Ramos (cell line): ENCODE results near the gene F11R.
"Not testable (repeated sequence)": the region's sequence is repeated elsewhere in the genome, so short reads cannot be mapped to it uniquely, and the experiment has no call there.

Experiments
- in situ Hi-C: fragments of 300-500 bp; cut with MboI; formaldehyde crosslinking; loops from one replicate; pipeline ENCODE4 v1.14.3; 2022; ENCODE audit warnings: low sequenced_read_pairs; ENCODE audit not compliant: unreplicated experiment

F11R gene

DNA sequence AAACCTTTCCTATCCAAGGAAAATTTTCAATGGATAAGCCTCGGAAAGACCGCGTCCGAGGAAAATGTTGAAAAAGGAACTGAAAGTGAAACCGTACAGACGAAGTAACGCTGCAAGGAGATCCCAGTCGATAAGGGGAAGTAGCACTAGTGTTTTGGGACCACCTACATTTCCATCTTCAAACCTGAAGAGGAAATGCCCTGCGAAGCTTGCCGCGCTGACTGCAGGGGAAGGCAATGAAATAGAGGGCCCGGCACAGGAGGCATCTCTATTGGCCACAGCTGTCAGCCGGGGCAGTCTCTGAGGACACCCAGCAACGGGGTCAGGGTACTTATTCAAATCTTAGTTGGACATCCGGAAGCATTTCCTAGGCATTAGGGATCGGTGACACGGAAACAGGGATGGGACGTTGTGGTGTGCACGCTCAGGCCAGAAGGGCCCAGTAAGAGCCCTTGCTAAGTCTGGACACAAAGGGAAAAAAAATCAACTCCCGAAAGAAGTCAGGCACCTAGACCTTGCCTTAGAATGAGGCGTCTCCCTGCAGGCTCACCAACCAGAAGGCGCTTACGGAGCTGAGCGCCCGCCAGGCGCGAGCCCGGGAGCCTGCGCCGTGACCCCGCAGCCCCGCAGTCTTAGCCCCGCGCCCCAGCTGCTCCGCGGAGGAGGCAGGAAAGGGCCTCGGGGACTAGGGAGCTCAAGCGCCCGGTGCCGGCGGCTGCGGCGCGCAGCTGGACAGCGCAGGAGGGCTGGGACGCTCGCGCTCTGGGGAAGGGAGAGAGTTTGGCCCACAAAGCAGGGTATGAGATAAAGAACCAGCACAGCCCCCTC lies 24.2 kb upstream of the F11R start:
- in situ Hi-C loops, result loop anchor here (25.0 kb wide), 1 partner anchor 667 kb away; the partner anchor contains the start of genes FCRLA and FCRLB

DNA sequence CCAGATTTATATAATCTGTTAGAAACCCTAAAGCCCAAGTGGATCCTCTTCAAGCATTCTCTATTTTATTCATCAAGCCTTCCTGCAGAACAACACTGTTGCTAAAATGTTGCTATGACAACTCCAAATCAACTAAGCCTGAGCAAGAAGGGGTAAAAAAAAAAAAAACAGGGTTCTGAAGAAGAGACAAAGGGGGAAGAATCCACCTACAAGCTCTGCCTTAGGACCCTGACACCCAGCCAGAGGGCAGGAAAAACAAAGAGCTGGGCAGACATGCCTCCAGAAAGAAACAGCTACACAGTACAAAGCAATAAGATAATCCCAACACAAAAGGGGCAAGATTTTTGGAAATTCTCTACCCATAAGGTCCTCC lies 23.6 kb upstream of the F11R start:
- in situ Hi-C loops, result loop anchor here (25.0 kb wide), 1 partner anchor 668 kb away; the partner anchor contains the start of genes FCRLA and FCRLB

DNA sequence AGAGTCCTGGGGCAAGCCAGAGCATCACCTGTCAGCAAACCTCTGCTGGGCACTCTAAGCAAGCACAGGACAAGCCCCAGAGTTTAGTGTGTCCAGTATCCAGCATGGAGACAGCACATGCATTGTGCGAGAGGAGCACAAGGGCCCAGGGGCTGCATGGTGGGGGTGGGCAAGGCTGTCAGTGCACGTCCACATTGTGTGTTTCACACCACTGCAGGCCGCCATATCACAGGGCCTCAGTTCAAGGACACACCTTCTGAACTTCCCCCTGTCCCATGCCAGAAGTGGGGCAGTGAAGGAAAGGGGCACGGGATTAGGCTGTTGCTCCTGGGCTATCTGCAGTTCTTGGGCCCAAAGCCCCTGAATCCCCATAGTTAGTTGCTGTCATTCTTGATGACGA lies 18.6 kb upstream of the F11R start:
- in situ Hi-C loops, result loop anchor here (25.0 kb wide), 1 partner anchor 673 kb away; the partner anchor contains the start of genes FCRLA and FCRLB

DNA sequence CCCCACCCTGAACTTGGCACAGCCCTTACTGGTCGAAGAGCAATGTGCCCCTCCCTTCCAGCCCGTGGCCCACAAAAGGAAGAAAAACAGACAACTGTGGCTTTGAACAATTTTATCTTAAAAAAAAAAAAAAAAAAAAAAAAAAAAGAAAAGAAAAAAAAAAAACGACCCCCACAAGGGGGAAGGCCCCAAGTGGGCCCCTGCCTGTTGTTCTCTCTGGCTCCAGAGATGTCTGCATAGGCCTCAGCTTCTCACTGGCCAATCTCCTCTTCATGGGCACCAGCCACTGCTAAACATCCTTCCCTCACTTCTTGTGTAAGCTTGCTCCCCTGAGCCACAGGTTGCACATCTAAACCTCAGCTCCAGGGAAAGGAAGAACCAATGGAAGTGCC lies 18.2 kb upstream of the F11R start:
- in situ Hi-C loops, result loop anchor here (25.0 kb wide), 1 partner anchor 673 kb away; the partner anchor contains the start of genes FCRLA and FCRLB

DNA sequence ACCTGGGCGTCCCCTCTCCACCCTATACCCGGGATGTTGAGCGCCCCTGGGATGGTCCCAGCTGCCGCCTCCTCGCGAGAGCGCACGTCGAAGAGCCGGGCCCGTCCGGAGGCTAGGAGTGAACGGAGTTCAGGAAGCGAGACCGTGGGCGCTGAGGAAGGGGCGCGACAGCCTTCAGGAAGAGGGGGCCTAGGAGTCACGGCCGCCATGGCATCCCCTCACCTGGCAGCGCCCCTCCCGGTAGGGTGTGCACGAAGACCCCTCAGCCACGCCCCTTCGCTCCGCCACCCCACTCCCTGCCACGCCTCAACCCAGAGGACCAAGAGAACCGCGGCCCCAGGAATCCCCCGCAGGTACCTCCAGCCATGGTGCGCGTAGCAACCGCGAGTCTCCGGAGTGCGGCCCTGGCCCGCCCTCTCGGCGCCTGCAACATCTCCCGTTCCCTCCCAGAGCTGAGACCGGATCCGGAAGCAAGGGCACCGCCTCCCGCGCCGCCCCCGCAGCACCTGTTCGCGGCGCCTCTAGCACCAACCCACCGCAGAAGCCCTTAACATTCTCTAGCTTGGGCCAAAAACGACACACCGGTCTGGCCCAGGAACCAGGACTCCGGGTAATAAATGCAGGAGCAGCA lies 17.7 kb upstream of the F11R start, which contains the start of gene TSTD1:
Gene TSTD1 (minus strand): TSS at position 442 of the 631 bp plus-strand sequence. CDS start 75 bp downstream, at position 367.
- in situ Hi-C loops, result loop anchor here (25.0 kb wide), 1 partner anchor 674 kb away; the partner anchor contains the start of genes FCRLA and FCRLB

DNA sequence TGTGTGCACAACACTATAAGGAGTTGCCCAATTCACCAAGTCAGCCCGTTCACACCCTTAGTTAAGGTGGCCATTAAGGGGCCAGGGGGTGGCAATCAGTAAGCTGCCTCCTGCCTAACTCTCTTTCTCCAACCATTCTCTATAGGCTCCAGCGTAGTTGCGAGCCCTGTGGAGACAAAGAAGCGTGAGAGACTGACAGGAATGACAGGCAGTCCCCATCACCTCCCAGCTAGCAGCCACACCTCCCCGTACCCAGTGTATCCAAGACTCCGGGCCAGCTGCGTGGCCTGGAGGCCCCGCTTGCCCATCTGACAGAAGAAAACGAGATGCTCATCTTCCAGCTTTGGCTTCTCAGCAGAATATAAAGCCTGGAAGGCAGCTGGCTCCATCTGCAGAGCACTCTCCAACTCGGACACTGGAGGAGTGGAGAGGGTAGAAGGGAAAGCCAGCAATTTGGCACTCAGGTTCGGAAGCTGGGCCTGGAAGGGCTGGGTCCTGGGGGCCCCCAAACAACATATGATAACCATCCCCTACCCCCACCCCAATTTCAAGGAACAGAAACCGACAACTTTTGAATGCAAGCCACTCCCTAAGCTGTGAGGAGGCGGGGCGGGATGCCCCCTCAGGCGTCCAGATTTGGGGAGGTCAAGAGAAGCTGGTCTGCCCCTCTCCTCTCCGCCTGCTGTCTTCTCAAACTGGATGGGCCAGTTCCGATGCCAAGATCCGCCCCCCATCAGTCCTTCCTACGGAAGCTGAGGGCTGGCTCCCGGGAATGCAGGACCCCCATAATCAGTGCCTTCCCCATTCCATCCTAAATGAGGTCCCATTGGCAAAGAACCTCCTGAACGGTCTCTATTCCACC lies 16.9 kb upstream of the F11R start:
- in situ Hi-C loops, result loop anchor here (25.0 kb wide), 1 partner anchor 674 kb away; the partner anchor contains the start of genes FCRLA and FCRLB

DNA sequence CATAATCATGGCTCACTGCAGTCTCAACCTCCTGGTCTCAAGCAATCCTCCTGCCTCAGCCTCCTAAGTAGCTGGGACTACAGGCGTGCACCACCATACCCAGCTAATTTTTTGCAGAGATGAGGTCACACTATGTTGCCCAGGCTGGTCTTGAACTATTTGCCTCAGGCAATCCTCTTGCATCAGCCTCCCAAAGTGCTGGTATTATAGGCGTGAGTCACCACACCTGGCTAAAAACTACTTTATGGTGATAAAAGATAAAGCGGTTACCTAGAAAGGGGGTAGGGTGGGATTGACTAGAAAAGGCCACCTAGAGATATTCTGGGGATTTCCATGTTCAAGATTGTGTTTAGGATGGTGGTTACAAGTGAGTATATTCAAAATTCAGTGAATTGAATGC lies 12.8 kb upstream of the F11R start:
- in situ Hi-C loops, result loop anchor here (25.0 kb wide), 1 partner anchor 679 kb away; the partner anchor contains the start of genes FCRLA and FCRLB

DNA sequence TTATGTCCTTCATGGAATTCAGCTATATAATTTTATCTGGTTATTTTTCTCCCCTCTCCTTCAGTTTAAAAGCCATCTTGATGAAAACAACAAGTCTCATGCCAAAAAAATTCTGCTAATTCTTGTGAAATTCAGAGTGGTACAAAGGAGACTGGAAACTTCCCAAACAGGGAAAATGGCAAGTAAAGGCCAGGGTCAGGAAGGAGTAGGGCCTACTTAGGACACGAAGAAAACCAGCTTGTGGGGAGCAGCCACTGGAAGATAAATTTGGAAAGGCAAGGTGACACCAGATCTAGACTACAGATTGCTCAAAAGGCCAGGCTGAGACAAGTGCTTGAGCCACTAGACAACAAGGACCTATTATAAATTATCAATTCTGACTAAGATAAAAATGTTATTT lies 11.5 kb upstream of the F11R start:
- in situ Hi-C loops, result loop anchor here (25.0 kb wide), 1 partner anchor 680 kb away; the partner anchor contains the start of genes FCRLA and FCRLB

DNA sequence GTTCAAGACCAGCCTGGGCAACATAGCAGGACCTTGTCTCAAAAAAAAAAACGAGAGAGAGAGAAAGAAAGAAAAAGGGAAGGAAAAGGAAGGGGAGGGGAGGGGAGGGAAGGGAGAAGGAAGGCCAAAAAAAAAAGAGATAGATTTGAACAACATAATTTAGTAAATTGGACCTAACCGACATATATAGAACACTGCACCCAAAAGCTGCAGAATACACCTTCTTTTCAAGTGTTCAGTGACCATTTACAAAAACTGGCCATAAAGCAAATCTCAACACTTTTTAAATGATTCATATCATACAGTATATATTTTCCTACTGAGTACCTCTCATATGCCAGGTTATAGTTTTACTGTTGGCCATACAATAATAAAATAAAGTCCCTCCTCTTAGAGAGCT lies 10.9 kb upstream of the F11R start:
- in situ Hi-C loops, result loop anchor here (25.0 kb wide), 1 partner anchor 680 kb away; the partner anchor contains the start of genes FCRLA and FCRLB

DNA sequence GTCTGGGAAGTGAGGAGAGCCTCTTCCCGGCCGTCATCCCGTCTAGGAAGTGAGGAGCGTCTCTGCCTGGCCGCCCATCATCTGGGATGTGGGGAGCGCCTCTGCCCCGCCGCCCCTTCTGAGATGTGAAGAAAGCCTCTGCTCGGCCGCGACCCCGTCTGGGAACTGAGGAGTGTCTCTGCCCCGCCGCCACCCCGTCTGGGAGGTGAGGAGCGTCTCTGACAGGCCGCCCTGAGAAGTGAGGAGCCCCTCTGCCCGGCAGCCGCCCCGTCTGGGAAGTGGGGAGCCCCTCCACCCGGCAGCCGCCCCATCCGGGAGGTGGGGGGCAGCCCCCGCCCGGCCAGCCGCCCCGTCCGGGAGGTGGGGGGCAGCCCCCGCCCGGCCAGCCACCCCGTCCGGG lies 8.5 kb upstream of the F11R start:
- in situ Hi-C loops, result loop anchor here (25.0 kb wide), 1 partner anchor 683 kb away; the partner anchor contains the start of genes FCRLA and FCRLB

DNA sequence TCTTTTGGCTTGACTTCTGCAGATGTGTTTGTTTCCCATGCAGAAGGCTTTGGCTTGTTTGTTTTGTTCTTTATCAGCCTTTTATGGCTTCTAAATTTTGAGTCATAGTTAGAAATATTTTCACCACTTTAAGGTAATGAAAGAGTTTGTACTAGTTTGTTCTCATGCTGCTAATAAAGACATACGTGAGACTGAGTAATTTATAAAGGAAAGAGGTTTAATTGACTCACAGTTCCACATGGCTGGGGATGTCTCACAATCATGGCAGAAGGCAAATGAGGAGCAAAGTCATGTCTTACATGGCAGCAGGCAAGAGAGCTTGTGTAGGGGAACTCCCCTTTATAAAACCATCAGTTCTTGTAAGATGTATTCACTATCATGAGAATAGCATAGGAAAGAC lies 6.0 kb upstream of the F11R start:
- in situ Hi-C loops, result loop anchor here (25.0 kb wide), 1 partner anchor 685 kb away; the partner anchor contains the start of genes FCRLA and FCRLB

DNA sequence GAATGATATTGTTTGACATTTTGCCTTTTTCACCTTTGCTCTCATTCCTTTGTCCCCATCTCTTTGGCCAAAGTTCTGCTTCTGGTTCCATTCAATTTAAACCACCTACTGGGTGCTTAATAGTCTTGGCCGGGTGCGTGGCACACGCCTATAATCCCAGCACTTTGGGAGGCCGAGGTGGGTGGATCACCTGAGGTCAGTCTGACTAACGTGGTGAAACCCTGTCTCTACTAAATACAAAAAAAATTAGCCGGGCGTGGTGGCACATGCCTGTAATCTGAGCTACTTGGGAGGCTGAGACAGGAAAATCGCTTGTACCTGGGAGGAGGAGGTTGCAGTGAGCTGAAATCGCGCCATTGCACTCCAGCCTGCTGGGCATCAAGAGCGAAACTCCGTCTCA lies 1.5 kb upstream of the F11R start:
- in situ Hi-C loops, result not testable (repeated sequence)

DNA sequence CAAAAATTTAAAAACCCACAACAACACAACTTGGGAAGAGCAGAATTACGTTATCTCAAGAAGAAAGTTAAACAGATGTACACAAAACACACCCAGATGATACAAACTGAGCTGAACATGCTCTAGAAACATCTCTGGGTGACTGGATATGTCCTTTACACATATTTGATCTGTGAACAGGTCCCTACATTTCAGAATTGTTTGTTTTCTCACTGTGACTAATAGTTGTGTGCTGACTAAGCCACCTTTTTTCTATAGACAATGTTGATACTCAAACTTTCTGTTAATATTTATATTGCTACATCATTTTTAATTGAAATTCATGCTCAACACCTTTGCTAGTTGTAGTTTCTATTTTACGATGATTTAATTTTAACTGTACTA lies 1.0 kb upstream of the F11R start:
- in situ Hi-C loops, result no loop called here

DNA sequence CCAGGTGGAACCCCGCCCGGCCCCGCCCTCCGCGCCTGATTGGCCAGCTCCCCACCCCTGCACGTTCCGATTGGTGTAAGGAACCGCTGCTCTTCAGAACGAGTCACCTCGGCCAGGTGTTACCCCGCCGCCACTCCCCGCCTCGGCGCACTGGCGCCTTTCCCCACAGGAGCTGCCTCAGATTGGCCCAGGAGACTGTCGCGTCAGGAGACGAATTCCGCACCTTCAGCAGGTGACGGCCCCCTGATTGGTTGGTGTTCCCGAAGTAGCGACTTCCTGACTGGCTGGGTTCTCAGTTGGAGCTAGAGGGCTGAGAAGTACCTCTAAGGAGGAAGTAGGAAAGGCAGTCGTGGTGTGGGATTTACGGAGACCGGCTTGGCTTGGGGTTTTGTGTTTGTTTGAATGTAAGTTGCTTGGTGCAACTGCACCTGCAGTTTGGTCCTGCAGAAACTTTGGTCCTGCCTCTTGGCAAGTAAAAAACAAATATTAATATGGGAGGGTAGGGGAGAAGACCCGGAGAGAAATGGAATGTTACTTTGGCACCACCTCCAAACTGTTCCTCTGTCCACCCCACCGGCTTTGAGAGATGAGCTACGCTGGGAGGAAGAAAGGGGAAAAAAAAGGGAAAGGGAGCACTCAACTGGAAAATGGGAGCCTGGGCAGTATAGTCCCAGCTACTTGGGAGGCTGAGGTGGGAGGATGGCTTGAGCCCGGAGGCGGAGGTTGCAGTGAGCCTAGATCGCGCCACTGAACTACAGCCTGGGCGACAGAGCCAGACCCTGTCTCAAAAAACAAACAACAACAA lies 415 bp upstream of the F11R start:
- in situ Hi-C loops, result no loop called here

DNA sequence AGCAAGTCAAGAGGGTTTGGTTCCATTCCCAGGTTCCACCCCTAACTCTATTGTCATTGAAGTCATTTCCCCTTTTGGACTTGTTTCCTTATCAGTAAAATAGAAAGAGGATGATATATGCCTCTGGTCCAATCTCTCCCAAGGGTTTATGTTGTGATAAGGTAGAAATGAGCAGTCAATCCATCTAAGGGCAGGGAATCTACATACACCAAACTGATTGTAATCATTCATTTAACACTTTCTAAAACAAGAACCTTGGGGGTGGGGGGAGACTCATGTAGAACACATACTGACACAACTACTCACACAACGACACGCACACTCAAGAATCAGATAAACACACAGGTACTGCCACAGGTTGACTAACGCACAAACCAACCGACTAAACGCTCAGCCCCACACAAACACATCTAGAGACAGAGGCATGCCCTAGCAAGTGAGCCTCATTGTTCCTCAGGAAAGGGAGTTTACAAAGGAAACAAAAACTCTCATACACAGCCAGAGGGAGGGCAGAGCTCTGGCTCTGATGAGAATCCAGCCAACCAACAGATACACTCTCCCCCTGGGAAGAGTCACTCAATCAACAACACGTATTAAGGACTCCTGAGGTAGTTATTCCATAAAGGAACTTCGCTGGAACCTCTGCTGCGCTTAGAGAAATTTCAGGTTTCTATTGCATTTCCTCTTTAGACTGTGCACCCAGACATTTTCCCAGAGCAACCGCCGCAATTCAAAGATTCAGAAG lies 1.0 kb downstream of the F11R start:
- in situ Hi-C loops, result no loop called here

DNA sequence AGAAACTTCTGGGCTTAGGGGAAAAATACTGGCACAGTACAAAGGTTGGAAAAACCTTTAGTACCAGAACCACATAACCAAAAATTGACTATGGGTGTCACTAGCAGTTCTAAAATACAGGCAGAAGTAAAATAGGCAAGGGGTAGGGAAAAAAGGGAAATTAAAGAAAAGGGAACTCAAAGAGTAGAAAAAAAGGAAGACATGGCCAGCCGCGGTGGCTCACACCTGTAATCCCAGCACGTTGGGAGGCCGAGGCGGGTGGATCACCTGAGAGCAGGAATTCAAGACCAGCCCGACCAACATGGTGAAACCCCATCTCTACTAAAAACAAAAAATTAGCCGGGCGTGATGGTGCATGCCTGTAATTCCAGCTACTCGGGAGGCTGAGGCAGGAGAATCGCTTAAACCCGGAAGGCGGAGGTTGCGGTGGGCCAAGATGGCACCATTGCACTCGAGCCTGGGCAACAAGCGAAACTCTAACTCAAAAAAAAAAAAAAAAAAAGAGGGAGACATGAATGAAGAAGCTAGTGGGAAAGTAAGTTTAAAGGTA lies 1.8 kb downstream of the F11R start:
- in situ Hi-C loops, result not testable (repeated sequence)

DNA sequence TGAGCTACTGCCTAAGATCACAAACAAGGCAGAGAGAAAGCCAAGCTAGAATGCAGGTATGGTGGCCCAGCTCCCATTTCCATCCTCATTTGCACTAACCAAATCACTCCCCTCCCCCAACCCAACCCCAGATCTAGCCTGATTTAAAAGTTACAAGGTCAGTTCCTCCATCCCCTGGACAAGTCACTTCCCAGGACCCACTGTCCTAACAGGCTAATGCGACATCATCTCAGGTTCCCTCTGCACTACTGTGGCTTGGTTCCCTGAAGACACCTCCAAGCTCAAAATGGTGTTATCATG lies 2.4 kb downstream of the F11R start:
- in situ Hi-C loops, result no loop called here
